HG02623 (cell line): ENCODE measurements around the gene BCS1L.
"Not testable (repeated sequence)": the region's sequence is repeated elsewhere in the genome, so short reads cannot be mapped to it uniquely, and the experiment has no call there.

ENCODE experiments used
- ATAC-seq: cut with Tn5 transposase; IDR thresholded peaks from one replicate; pipeline ENCODE4 v1.9.1; 2021; ENCODE audit warnings: moderate library complexity; ENCODE audit not compliant: unreplicated experiment

BCS1L gene

DNA sequence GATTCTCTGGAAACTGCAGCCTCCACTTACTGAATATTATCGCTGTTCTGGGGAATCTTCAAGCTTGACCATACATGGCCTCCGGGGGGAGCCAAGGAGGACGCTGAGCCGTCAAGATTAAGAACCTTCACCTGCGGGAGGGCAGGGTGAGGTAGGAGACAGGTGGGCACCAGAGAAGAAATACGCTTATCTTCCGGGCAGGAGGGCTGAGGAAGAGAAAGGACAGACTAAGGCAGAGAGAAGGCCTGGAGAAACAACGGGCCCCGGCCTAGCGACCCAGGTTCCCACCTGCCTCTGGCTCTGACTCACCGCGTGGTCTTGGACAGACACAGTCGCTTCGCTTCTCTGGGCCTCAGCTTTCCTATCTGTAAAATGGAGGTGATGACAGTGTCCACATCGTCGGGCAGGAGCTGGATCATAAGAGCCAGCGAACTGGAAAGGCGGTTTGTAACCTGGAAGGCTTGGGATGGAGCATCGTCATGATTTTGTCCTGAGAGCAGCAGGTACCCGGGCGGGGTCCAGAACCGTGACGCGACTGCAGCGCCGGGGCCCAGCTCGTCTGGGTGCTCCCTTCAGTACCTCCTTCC is 719 bp upstream of the BCS1L start:
- peak; percentile 27 for ATAC-seq

DNA sequence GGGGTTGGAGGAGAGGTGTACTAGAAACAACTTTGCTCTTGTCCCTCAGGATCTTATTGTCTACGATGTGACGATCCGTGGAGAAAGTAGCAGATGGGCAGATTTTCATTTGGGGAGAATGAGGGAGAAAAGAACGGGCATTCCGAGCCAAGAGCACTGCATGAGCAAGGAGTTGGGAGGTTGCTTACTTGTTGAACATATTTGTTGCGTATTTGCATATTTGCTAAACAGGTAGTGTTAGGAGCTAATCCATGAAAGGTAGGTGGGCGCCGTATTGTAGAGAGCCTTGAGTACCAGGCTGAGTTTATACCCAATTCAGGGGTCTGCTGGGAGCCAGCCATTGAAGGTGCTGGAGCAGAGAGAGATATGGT is 490 bp downstream of the BCS1L start:
- ATAC-seq, result no peak

DNA sequence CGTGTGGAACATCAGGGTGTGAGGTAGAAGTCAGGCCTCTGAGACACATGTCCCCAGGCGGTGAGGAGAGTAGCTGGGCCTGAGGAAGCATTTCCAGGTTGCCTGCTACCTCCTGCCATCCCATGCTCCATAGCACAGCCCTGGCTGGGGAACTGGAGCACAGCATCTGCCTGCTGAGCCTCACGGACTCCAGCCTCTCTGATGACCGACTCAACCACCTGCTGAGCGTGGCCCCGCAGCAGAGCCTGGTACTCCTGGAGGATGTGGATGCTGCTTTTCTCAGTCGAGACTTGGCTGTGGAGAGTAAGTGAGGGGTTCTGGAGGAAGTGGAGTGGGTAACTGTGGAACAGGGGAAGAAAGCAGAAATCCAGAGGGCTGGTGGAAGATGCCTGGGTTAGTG is 2.9 kb downstream of the BCS1L start:
- no peak for ATAC-seq

DNA sequence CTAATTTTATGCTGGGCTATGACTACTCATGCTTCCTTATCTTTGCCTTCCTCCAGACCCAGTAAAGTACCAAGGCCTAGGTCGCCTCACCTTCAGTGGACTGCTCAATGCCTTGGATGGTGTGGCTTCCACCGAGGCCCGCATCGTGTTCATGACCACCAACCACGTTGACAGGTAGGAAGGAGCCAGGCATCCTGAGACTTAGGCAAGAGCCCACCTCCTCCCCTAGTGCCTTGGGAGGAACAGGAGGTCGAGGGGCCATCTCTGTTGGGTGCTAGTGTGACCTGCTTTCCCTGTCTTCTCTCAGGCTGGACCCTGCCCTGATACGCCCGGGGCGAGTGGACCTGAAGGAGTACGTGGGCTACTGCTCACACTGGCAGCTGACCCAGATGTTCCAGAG is 3.3 kb downstream of the BCS1L start:
- ATAC-seq, result no peak

DNA sequence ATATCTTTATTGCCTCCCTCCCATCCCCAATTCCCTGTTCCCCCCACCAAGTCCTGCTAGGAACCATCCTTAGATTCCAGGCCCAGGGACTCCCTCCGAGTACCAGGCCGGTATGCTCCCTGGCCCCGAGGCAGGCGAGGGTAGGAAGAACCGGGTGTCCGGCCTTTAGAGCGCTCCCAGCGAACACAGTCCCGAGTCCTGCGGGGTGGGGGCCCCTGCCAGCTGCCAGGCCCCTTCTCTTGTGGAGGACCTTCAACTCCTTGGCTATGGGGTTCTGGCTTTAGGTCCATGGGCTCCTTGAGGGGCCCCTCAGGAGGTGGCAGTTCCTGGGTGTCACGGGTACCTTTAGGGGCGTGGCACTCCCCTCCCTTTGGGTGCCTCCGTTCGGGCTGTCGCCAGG is 4.4 kb downstream of the BCS1L start:
- ATAC-seq, result no peak

DNA sequence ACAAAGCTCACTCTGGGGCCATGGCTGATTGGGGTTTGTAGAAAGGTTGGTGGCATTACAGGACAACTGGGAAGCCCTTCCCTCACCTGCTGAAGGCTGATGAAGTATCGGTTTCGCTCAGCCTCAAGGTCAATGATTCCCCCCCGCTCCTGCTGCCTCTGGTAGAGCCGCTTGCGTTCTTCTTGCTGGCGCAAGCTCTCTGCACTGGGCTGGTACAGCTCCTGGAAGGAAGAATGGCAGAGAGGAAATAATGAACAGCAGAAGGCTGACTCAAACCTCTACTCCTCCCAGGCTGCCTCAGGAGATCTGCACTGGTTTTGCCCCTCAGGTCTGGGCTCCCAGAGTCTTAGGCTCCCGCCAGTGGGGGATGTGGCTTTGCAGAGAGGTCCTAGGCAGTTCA is 5.2 kb downstream of the BCS1L start:
- no peak for ATAC-seq

DNA sequence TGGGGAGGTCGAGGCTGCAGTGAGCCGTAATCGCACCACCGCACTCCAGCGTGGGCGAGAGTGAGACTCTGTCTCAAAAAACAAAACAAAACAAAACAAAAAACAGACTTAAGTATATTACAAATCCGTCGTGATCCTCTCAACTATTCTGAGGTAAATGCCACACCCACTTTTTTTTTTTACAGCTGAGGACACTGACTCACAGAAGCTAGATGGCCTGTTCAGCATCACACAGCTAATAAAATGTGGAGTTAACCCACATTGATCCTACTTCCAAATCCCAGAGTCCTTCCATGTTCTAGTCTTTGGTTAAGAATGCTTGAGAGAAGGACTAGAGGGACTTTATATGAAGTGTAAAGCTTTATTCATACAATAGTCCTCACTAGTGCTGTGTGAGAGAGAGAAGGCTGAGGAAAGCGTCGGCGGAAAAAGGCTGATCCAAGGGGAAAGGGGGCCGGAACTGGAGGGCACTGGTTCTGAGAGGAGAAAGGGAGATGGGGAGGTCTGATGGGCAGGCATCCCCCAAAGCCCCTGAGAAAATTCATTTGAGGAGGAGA is 11.7 kb downstream of the BCS1L start:
- no peak for ATAC-seq

DNA sequence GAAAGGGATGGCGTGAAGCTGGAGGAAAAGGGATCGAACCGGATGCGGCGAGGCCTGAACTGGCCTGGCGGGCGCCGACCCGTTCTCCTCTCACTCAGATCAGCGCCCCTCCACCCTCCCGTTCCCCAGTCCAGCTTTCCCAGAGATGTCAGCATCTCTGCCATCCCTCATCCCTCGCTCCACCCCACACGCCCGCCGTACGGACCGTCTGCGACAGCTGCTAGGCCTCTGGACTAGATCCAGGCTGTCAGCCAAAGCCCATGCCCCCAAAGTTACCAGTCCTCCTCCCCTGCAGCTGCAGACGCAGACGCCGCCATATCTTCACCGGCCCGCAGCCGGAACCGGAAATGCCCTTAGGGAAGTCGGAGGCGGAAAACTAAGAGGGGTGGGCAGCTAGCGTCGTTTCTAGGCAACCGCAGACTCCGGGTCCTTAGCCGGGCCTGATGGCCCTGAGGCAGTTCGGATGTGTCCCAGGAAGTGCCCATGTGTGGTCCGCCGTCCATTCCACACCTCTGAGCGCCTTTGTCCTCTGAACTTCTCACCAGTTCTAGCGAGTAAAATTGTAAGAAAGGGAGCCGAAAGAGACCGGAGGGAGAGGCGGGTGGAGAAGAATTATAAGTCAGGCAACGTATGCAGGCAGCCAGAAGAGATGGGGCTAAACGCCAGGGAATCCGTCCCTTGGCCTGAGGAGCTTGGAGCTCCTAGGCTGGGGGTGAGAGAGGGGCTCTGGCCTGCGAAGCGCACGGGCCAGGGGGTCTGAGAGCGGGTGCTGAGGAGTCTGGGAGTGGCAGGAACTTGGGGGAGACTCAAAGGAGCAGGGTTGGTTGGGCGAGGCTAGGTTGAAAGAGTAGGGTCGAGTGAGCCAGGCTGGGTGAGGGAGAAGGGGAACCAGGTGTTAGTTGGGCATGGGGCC is 12.4 kb downstream of the BCS1L start, which contains the start of the genes RNF25 and STK36:
TSS of gene RNF25 (minus strand) at position 349 of the 913 bp plus-strand sequence. CDS start at position 317, 32 bp downstream.
TSS of gene STK36 (plus strand) at position 433 of the 913 bp plus-strand sequence. CDS start 744 bp downstream, outside the sequence.
- ATAC-seq, result peak; percentile 98

DNA sequence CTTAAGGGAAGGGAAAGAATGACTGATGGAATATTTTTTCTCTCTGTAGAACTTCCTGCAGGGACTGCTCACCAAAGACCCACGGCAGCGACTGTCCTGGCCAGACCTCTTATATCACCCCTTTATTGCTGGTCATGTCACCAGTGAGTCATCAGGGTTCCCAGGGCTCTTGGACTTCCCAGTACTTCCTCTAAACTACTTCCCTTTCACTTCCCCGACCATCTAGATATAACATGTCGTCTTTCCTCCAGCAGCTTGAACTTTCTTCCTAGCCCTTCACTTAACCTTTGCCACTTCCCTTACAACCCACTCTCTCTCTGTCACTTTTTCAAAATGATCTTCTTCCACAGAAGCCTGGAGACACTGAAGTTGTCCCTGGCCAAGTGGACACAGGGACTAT is 19.6 kb downstream of the BCS1L start:
- ATAC-seq, result no peak

DNA sequence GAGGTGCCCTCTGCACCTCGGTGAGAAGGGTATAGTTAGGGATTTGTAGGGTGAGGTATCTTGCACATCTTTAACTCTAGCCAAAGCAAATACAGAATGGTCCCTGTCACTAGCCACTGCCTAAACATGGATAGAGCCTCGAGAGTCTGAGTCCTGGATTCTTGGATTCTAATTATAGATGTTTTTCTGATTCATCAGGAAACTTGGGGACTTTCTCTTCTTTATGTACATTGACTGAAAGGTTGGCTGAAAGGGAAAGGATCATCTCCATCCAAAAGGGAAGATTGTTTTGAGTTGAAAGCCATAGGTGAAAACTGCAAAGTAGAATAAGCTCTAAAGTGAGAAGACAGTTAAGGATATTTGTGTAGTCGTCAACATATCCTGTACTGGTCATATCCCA is 20.6 kb downstream of the BCS1L start:
- ATAC-seq, result no peak

DNA sequence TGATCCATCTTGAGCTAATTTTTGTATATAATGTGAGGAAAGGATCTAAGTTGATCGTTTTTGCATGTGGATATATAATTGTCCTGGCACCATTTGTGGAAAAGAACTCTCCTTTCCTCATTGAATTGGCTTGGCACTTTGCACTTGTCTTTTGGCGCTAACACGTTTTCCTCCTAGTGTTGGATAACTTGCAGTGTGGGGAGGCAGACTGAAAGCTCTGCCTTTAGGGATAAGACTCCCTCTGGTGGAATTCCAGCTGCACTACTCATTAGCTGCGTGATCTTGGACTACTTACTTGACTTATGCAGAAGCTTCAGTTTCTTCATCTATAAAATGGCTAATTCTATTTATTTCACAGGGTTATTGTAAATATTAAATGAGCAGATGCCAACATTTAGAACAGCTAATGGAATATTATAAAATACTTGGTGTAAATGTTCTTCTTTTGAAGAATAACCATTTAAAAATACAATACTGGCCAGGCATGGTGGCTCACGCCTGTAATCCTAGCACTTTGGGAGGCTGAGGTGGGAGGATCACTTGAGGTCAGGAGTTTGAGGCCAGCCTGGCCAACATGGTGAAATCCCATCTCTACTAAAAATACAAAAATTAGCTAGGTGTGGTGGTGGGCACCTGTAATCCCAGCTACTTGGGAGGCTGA is 28.0 kb downstream of the BCS1L start:
- ATAC-seq, result not testable (repeated sequence)

DNA sequence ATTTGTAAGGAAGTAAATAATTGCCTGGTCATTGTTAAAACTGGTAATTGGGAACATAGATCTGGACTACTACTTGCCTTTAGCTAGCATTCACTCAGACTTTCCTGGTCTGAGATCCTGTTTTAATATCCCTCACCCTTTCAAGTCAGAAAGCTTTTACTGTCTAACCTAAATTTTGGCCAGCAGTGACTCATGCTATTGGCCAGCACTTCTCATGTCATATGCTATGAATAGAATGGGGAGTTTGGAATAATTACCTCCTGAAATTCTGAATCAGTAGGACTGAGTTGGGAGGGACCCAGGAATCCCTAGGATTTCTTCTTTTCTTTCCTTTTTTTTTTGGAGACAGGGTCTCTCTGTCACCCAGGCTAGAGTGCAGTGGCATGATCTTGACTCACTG is 31.8 kb downstream of the BCS1L start:
- ATAC-seq, result no peak

DNA sequence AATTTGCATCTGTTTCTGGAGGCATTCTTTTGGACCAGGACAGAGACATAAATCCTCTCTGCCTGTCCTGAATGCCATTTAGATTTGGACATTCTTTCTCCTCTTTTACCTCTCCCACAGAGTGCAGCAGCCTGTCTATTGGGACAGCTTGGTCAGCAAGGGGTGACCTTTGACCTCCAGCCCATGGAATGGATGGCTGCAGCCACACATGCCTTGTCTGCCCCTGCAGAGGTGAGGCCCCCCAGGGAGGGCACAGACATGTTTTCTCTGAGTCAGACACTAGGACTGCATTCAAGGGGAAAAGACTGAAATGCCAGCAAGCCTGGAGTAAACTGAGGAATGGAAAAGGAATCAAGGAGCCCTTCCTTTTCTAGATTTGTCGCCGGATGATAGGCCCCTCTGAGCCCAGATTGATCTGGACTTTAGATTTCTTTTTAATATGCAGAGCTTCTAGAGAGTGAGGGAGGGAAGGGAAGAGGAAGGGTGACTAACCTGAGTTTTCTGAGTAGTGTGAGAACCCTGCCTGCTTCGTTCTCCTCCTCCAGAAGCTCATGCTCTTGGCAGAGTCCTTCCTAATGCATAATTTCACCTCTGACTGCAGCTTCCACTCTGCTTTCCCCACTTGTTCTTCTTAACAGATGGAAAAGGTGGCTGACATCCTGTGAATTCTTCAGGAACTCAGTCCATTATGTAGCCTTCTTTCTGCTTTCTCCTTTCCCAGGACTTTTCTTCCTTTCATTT is 35.1 kb downstream of the BCS1L start:
- no peak for ATAC-seq

DNA sequence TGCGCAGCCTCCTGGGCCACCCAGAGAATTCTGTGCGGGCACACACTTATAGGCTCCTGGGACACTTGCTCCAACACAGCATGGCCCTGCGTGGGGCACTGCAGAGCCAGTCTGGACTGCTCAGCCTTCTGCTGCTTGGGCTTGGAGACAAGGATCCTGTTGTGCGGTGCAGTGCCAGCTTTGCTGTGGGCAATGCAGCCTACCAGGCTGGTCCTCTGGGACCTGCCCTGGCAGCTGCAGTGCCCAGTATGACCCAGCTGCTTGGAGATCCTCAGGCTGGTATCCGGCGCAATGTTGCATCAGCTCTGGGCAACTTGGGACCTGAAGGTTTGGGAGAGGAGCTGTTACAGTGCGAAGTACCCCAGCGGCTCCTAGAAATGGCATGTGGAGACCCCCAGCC is 39.4 kb downstream of the BCS1L start:
- ATAC-seq, result no peak

DNA sequence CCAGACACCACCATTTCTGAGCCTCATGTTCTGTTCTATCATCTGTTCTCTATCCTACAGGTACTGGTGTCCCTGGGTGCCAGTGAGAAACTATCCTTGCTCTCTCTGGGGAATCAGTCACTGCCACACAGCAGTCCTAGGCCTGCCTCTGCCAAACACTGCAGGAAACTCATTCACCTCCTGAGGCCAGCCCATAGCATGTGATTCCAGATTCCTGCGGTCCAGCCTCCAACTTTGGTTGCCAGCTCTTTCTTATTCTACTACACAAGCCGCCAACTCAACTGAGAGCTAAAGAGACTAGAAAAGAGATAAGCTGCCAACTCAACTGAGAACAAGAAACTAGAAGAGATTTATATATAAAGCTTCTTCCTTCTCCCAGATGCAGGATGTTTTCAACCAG is 42.3 kb downstream of the BCS1L start:
- ATAC-seq, result no peak

DNA sequence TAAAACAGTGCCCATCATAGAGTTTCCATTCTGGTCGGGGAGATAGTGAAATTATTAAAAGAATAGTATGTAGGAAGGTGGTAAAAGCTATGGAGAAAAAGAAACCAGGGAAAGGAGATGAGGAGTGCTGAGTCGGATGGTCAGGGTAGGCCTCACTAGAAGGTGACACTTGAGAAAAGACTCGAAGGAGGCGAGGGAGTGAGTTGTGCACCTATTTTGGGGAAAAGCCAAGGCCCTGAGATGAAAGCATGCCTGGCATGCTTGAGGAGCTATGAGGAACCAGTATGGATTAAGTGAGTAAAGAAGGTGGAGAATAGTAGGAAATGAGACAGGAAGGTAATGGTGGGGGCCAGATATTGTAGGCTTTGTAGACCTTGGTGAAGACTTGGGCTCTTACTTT is 43.9 kb downstream of the BCS1L start:
- no peak for ATAC-seq

DNA sequence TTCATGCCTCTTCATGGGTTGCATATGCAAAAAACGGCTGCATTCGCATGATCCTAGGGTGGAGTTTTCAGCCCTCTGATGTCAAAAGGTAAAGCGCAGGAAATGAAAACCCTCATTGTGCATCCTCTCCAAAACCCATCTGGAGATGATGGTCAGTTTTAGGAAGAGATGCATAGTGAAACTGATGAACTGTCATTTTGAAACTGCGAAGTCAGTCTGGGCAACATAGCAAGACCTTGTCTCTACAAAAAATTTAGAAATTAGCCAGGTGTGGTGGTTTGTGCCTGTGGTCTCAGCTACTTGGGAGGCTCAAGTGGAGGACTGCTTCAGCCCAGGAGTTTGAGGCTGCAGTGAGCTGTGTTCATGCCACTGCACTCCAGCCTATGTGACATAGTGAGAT is 48.6 kb downstream of the BCS1L start:
- ATAC-seq, result no peak

DNA sequence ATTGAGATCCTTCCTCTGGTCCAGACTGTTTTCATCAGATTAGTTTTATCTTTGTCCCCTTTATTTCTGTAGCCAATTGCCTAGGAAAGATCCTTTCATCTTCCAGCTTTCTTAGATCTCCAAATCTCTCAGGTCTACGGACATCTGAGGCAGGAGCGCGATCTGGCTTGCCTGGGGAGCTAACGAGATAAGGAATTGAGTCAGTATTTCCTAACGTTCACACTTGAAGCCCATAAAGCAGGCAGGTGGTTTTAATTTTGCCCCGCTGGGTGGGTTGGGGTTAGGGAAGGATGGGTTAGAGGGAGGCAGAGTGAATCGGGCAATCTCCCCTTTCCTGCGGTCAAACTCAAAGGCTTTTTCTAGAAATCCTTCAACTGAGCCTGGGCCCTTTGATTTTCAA is 50.4 kb downstream of the BCS1L start:
- ATAC-seq, result no peak

DNA sequence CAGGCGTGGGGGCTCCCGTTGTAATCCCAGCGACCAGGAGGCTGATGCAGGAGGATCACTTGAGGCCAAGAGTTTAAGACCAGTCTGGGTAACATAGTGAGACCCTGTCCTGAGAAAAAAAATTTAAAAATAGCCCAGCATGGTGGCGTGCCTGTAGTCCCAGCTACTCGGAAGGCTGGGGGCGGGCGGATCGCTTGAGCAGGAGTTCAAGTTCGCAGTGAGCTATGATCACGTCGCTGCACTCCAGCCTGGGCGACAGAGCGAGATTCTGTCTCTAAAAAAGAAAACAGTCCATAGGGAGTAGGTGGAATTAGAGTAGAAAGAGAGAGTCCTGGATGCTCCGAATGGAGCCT is 50.8 kb downstream of the BCS1L start:
- ATAC-seq, result no peak

DNA sequence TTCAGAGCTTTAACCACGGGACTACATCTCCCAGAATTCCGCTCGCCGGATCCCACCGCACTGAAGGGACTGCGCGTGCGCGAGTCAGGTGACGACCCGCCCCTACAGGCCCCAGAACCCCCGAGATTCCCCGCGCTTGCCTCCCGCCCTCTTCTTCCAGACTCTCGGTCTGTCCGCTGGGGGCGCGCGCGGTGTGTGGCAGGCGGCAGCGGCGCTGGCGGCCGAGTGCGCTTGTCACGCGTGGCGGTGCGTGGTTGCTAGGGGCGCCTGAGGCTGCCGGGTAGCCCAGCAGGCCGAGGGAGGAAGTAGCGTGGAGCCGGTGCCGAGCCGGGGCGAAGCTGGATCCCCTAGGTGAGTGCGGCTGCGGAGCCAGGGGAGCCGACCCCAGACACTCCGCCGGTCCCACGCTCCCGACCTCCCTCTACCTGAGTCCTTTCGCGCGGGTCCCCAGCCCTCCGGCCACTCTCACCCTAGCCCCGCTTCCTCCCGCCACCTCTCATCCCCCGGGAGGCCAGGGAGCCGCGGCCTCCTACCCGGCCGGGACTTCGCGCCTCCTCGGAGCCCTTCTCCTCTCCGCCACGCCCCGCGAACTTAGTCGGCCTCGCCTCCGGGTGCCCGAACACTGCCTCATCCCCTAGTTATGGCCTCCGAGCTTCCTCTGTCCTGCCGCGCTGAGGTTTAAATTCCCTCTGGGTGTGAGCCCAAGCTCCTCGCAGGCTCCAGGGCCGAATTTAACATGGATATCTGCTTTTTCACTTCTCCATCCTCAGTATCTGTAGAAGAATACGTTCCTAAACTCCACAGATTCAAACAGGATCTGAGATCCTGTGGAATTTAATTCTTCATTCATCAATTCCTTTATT is 51.4 kb downstream of the BCS1L start, which contains the start of gene TTLL4:
TSS of gene TTLL4 (plus strand) at position 149 of the 863 bp plus-strand sequence. CDS start 26,842 bp downstream, outside the sequence.
- peak; percentile 92 for ATAC-seq
